ENCODE measurements around the gene NADK. TPM values are rescaled to one million over a fixed set of nuclear protein-coding genes. Genes with fewer than 3 reads are reported as not detected.

NADK gene
- total and polyA plus RNA-seq, 11 donors, result 17.7 to 45.2 (median 23.3) TPM

- ATAC-seq, result no peak
- Histone ChIP-seq H3K27ac (no peak overlapping the region), H3K4me1 (peaks cover 0 to 17% (median 0%) of the 10 kb centered on the region in 12 donors), H3K9me3 (peaks cover 0 to 24% (median 9%) of the 10 kb centered on the region in 12 donors), H3K4me3 (no peak overlapping the region), H3K36me3 (peaks cover 4 to 64% (median 34%) of the 10 kb centered on the region in 9 donors), H3K27me3 (no peaks in the 10 kb centered on the region)
- no peak for DNase-seq
- intact Hi-C loops (cut with DNase I), result no loop called here
- WGBS, 4 donors, result 96 to 98% (median 96%) methylated on average over 7 of the region's 7 CpGs
- TF ChIP-seq CTCF (IDR thresholded peaks at IDR 0.05), result no peak
- no peak for TF ChIP-seq POLR2A (IDR thresholded peaks at IDR 0.05)
Observed at GRCh38 chr1:1768249-1768992, 9.8 kb downstream of the NADK start.

GRCh38 chr1:1764876-1765470 is 13.3 kb downstream of the NADK start:
- Histone ChIP-seq H3K9me3 (peaks cover 0 to 7% (median under 1%) of the 10 kb centered on the region in 12 donors), H3K4me1 (peaks cover 0 to 18% (median 0%) of the 10 kb centered on the region in 12 donors), H3K27me3 (no peaks in the 10 kb centered on the region), H3K36me3 (peaks cover 4 to 76% (median 53%) of the 10 kb centered on the region in 9 donors), H3K27ac (no peak overlapping the region), H3K4me3 (no peak overlapping the region)
- ATAC-seq (no peak), DNase-seq (no peak)
- no peak for TF ChIP-seq CTCF (IDR thresholded peaks at IDR 0.05)
- no peak for TF ChIP-seq POLR2A (IDR thresholded peaks at IDR 0.05)
- intact Hi-C loops (cut with DNase I), result no loop called here
- WGBS, 4 donors, result 87 to 90% (median 89%) methylated on average over 22 to 23 of the region's 23 CpGs

- H3K4me1 ChIP-seq, result peaks cover 0 to 28% (median 5%) of the 10 kb centered on the region in 12 donors
- ATAC-seq (peak in 3 of 4 donors; percentile 49 to 77 (median 54)), DNase-seq (peak in 3 of 5 donors; percentile 61 to 82 (median 62))
- H3K27me3 ChIP-seq, result no peaks in the 10 kb centered on the region
- H3K9me3 ChIP-seq, result no peaks in the 10 kb centered on the region
- H3K36me3 ChIP-seq, result peaks cover 4 to 84% (median 63%) of the 10 kb centered on the region in 9 donors
- WGBS, 4 donors, result 83 to 86% (median 84%) methylated on average over 27 to 32 of the region's 32 CpGs
- TF ChIP-seq POLR2A (IDR thresholded peaks at IDR 0.05), result no peak
- TF ChIP-seq CTCF (IDR thresholded peaks at IDR 0.05), result no peak
- H3K4me3 ChIP-seq, result no peak overlapping the region
- intact Hi-C loops (cut with DNase I), result no loop called here
- H3K27ac ChIP-seq, result no peak overlapping the region
Observed at GRCh38 chr1:1763657-1764621, 14.3 kb downstream of the NADK start.
